Ovary (tissue), 9 donors: ENCODE measurements around the gene OVAAL. TPM values are rescaled to one million over a fixed set of nuclear protein-coding genes. Genes with fewer than 3 reads are reported as not detected.

Experiments
- DNase-seq, 5 donors: peaks; one replicate each; pipeline ENCODE4 v3.0.0-alpha.2; 2019 to 2020
- H3K27ac ChIP-seq, 2 donors: fragments of 200-600 bp; one replicate each; pipeline versions ENCODE4 v1.5.1 to v1.8.0; 2019 to 2022
- H3K27me3 ChIP-seq: fragments of 200-600 bp; one replicate; pipeline ENCODE4 v1.8.0; 2022
- H3K36me3 ChIP-seq: fragments of 200-600 bp; sonication (generic); one replicate; pipeline ENCODE4 v1.5.1; 2019
- H3K4me1 ChIP-seq: one replicate; pipeline ENCODE4 v1.8.1; 2013; ENCODE audit warnings: mild to moderate bottlenecking, moderate library complexity; ENCODE audit not compliant: insufficient read depth
- H3K4me3 ChIP-seq: fragments of 200-600 bp; sonication (generic); one replicate; pipeline ENCODE4 v1.5.1; 2017
- H3K9me3 ChIP-seq, 2 donors: fragments of 200-600 bp in 1 of 2; sonication (generic) in 1 of 2; one replicate each; pipeline versions ENCODE4 v1.5.1 to v1.8.1; 2013 to 2019; ENCODE audit warnings: mild to moderate bottlenecking in 1 of 2, moderate library complexity in 1 of 2
- EP300 ChIP-seq: sonication (generic); formaldehyde crosslinking; IDR thresholded peaks from one replicate; pipeline ENCODE4 v1.6.1; 2017; ENCODE audit warnings: antibody characterized with exemption
- POLR2A ChIP-seq: fragments of 450-650 bp; IDR thresholded peaks from one replicate; pipeline ENCODE4 v1.6.1; 2017; ENCODE audit warnings: antibody characterized with exemption, mild to moderate bottlenecking, moderate library complexity
- WGBS, 3 donors: extraction: QIAGEN DNeasy Blood & Tissue Kit in 1 of 3; methylation state at CpG; one replicate each; pipeline versions ENCODE4 v1.1.5 to v1.1.7; 2013 to 2017; 5-methylcytosine and 5-hydroxymethylcytosine counted together
- intact Hi-C, 4 donors: fragments of 100-400 bp; cut with DNase I; formaldehyde crosslinking; loops; one replicate each; pipeline versions ENCODE4 v1.11.0 to v1.15.1; 2022 to 2023
- polyA plus RNA-seq, 2 donors: library from polyadenylated mRNA; stranded (reverse); fragments of 200-250 nt in 1 of 2; fragments of 350-450 nt in 1 of 2; fragmentation: Illumina TruSeq in 1 of 2; extraction: RNeasy Lipid Tissue Mini Kit (QIAGEN cat#74804) in 1 of 2; gene quantifications; one replicate each; pipeline ENCODE4 v1.2.3, GENCODE V29; 2013 to 2014
- total RNA-seq, 7 donors: library from RNA; depleted of rRNA in 2 of 7; stranded (reverse); fragments of >200 nt in 2 of 7; fragmentation: NEBNext Ultra II Directional in 3 of 7; extraction: Animal tissue kit (Norgen Biotek cat#: 25700) in 3 of 7; gene quantifications; one replicate each; pipeline versions ENCODE4 v1.1.0 to v1.2.4, GENCODE V29; 2016 to 2023
- TF ChIP-seq, protein P1 (sequence below), 3 donors: fragments of 450-650 bp in 2 of 3; fragments of 200-600 bp in 1 of 3; IDR thresholded peaks; one replicate each; pipeline versions ENCODE4 v1.5.1 to v1.8.0; 2016 to 2022; ENCODE audit warnings: antibody characterized with exemption in 3 of 3, mild to moderate bottlenecking in 1 of 3
- donor health status: DM: no; HTN: no; CAD: no; lungs with moderate emphysema.
- donor health status: DM: no; HTN: no; CAD: no.
- donor health status: Bipolar disorder and iron deficiency.
- donor health status: DM: yes; HTN: yes; CAD: no.
- donor health status: DM: no; HTN: no; CAD: no.
- donor health status: DM: yes; HTN: yes; CAD: no.

The OVAAL gene
- total and polyA plus RNA-seq, 9 donors: not detected

DNA sequence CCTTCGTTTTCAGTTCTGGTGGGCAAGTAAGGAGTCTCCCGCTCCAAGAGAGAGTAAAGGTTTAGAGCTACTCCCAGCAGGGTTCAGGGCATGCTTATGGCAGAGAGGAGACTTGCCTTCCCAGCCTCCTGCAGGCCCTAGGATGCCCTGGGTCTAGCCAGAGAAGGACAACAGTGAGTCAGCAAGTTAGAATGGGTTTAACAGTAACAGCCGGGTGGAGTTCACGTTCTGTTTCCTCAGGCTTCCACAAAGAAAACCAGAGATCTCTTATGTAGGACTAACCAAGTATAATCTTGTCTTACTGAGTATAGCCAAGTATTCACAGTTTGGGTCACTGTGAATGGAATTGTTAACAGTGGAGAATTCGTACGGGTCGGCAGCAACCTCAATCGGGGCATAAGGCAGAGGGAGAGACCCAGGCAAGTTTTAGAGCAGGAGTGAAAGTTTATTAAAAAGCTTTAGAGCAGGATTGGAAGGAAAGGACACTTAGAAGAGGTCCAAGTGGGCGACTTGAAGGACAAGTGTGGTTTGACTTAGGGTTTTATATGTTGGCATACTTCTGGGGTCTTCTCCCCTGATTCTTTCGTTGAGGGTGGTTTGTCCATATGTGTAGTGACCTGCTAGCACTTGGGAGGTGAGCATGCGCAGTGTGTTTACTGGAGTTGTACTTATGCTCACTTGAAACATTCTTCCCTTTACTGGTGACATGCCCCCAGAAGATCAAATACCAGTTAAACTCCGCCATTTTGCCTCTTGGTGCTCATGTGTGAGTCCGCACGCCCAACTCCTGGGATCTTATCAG lies 4.5 kb downstream of the OVAAL start:
- Histone ChIP-seq H3K4me3 (no peak overlapping the region), H3K27ac (no peak overlapping the region), H3K9me3 (no peaks in the 10 kb centered on the region), H3K4me1 (no peaks in the 10 kb centered on the region), H3K36me3 (no peaks in the 10 kb centered on the region), H3K27me3 (no peaks in the 10 kb centered on the region)
- 72 to 74% (median 74%) methylated on average over 14 of the region's 14 CpGs for WGBS, 3 donors
- intact Hi-C loops: no loop called here
- no peak for TF ChIP-seq EP300
- TF ChIP-seq POLR2A: no peak
- TF ChIP-seq, protein P1, sequence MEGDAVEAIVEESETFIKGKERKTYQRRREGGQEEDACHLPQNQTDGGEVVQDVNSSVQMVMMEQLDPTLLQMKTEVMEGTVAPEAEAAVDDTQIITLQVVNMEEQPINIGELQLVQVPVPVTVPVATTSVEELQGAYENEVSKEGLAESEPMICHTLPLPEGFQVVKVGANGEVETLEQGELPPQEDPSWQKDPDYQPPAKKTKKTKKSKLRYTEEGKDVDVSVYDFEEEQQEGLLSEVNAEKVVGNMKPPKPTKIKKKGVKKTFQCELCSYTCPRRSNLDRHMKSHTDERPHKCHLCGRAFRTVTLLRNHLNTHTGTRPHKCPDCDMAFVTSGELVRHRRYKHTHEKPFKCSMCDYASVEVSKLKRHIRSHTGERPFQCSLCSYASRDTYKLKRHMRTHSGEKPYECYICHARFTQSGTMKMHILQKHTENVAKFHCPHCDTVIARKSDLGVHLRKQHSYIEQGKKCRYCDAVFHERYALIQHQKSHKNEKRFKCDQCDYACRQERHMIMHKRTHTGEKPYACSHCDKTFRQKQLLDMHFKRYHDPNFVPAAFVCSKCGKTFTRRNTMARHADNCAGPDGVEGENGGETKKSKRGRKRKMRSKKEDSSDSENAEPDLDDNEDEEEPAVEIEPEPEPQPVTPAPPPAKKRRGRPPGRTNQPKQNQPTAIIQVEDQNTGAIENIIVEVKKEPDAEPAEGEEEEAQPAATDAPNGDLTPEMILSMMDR (IDR thresholded peaks at IDR 0.05): no peak
- DNase-seq: no peak

DNA sequence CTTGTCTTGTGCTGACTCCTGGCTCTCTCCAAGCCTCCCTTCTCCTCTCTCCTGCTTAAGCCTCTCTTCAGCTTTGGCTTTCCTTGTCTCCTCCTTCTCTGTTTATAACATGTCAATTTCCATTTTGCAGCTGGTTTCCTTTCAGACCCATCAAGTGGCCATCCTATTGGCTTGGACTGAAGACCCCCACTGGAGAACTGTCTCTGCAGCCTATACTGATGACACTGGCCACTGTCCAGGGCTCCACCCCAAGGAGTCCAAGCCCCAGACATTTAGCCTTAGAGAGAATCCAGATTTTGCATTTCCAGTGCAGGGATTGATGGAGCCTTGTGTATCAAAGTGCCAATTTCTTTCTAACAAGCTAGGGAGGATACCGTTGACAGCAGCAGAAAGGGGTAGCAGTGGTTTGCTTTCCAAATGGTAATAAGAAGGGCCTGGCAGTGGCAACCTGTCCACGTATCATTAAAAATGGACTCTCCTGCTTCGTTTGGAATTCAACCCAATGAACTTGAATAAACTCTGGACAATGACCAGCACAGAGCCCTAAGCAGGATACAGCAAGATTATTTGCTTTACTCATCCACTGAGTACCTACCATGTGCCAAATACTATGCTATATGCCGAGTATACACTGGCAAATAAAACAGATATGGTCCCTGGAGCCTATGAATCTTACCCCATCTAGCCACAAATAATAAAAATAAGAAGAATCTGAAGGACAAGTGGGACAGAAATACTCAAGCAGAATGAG lies 6.5 kb downstream of the OVAAL start:
- Histone ChIP-seq H3K9me3 (no peaks in the 10 kb centered on the region), H3K27ac (no peak overlapping the region), H3K27me3 (no peaks in the 10 kb centered on the region), H3K4me1 (no peaks in the 10 kb centered on the region), H3K36me3 (no peaks in the 10 kb centered on the region), H3K4me3 (no peak overlapping the region)
- 76 to 80% (median 80%) methylated on average over 4 of the region's 4 CpGs for WGBS, 3 donors
- TF ChIP-seq POLR2A (no peak), EP300 (no peak)
- TF ChIP-seq, protein P1 (IDR thresholded peaks at IDR 0.05): no peak
- intact Hi-C loops: no loop called here
- DNase-seq: no peak

DNA sequence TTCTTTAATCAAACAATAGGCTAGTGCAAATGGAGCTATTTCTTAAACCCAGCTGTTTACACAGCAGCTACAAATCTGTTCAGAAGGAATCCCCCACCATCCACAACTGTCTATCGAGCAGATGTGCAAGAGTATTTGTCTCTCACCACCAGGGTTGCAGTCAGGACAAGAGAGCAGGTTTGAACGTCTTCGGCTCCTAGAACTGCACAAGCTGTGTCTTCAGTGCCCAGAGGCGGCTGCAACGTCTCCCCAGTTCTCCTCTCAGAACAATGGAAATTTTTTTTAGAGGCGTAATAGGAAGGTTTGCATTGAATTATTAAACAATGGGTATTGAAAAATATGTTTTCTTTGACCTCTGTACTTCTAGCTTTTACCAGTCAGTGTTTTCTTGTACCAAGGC lies 7.3 kb downstream of the OVAAL start:
- TF ChIP-seq, protein P1 (IDR thresholded peaks at IDR 0.05): no peak
- no peak for TF ChIP-seq EP300
- no peak for TF ChIP-seq POLR2A
- no peak overlapping the region for H3K4me3 ChIP-seq
- no peaks in the 10 kb centered on the region for H3K9me3 ChIP-seq
- no peaks in the 10 kb centered on the region for H3K27me3 ChIP-seq
- 46 to 63% (median 54%) methylated on average over 6 of the region's 6 CpGs for WGBS, 3 donors
- intact Hi-C loops: no loop called here
- H3K36me3 ChIP-seq: no peaks in the 10 kb centered on the region
- no peak for DNase-seq
- no peaks in the 10 kb centered on the region for H3K4me1 ChIP-seq
- no peak overlapping the region for H3K27ac ChIP-seq

DNA sequence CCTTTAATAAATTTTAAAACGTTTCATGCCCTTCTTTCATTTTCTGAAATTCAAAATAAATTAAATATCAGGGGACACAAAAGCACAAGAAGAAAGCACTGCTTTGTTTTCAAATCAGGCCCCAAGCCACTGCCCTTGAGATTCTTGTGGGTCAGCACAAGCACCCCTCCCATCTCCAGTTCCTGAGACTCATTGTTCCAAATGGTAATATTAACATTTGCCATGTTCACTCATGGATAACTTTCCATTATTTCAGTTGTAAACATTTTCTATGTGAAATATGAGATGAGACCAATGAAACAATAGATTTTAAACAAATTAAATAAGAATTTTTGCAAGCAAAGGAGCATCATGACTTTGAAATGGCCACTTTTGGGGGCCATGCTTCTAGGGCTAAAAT lies 7.7 kb downstream of the OVAAL start:
- H3K27ac ChIP-seq: no peak overlapping the region
- no peaks in the 10 kb centered on the region for H3K27me3 ChIP-seq
- 6 to 39% (median 9%) methylated on average over 1 of the region's 1 CpG for WGBS, 3 donors
- no peak for DNase-seq
- intact Hi-C loops: no loop called here
- no peaks in the 10 kb centered on the region for H3K9me3 ChIP-seq
- no peaks in the 10 kb centered on the region for H3K4me1 ChIP-seq
- H3K4me3 ChIP-seq: no peak overlapping the region
- TF ChIP-seq POLR2A (no peak), EP300 (no peak)
- TF ChIP-seq, protein P1 (IDR thresholded peaks at IDR 0.05): no peak
- no peaks in the 10 kb centered on the region for H3K36me3 ChIP-seq
